ENCODE data around the gene IVL. TPM values are rescaled to one million over a fixed set of nuclear protein-coding genes. Genes with fewer than 3 reads are reported as not detected.

Gene IVL, protein sequence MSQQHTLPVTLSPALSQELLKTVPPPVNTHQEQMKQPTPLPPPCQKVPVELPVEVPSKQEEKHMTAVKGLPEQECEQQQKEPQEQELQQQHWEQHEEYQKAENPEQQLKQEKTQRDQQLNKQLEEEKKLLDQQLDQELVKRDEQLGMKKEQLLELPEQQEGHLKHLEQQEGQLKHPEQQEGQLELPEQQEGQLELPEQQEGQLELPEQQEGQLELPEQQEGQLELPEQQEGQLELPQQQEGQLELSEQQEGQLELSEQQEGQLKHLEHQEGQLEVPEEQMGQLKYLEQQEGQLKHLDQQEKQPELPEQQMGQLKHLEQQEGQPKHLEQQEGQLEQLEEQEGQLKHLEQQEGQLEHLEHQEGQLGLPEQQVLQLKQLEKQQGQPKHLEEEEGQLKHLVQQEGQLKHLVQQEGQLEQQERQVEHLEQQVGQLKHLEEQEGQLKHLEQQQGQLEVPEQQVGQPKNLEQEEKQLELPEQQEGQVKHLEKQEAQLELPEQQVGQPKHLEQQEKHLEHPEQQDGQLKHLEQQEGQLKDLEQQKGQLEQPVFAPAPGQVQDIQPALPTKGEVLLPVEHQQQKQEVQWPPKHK
- total RNA-seq, result not detected in 2 replicates

DNA sequence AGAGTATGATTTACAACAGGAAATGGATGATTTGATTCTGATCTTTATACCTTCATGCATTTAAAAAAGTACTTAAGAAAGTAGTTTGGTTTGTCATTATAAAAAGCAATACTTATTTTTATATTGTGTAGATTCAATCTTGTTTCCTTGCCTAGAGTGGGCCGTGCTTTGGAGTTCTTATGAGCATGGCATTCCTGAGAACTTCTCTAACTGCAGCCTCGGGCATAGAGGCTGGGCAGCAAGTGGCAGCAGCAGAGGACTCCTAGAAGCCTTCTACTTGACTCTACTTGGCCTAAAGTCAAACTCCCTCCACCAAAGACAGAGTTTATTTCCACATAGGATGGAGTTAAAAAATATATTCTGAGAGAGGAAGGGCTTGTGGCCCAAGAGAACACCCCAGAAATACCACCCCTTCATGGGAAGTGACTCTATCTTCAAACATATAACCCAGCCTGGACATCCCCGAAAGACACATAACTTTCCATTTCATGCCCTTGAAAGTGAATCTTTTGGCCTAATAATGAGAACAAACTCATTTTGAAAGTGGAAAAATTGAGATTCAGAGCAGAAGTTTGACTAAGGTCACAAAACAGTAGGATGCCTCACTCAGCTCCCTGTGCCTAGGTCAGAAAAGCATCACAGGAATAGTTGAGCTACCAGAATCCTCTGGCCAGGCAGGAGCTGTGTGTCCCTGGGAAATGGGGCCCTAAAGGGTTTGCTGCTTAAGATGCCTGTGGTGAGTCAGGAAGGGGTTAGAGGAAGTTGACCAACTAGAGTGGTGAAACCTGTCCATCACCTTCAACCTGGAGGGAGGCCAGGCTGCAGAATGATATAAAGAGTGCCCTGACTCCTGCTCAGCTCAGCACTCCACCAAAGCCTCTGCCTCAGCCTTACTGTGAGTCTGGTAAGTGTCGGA lies at the start of gene IVL:
Gene IVL, plus strand, starts transcription at position 861 of the 916 bp plus-strand sequence. CDS start 1,252 bp downstream, outside the sequence.

DNA sequence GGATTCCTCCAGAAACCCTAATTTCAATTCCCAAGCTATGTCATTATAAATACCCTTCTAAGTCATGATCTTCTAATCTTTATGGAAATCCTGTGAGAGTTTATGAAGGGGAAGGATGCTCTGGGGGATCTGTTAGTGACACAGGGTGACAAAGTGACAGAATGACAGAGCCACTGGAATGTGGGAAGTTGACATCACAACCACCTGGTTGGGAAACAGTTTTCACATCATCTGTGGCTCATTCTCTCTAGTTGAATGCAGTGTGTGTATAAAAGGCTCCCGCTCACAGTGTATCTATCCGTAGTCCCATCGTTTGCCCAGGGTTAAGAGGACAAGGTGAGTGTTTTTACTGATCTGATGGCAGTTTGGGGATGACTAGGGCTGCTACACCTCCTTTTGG lies 48.6 kb upstream of the IVL start, which contains the start of gene LCE7A:
Gene LCE7A, plus strand, starts transcription at position 301 of the 400 bp plus-strand sequence. CDS start 702 bp downstream, outside the sequence.

DNA sequence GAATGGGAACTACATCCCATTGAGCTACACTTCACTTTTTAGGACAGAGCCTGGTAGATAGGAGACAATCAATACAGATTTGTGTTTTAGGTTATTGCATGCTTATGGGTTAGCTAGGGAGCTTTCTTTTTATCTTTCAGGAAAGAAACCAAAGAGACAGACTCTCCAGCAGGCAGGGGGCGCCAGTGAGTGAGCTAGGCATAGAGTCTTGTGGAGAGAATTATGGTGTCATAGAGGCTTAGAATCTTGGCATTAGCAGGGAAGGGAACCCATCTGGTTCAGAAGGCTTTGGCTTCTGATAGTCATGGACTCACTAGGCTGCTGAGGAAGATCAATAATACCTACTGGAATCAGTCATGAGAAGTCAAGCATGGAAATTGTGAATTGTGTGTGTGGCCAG lies 30.3 kb upstream of the IVL start, which contains the start of gene SMCP:
Gene SMCP, plus strand, starts transcription at position 281 of the 400 bp plus-strand sequence. CDS start 6,101 bp downstream, outside the sequence.

DNA sequence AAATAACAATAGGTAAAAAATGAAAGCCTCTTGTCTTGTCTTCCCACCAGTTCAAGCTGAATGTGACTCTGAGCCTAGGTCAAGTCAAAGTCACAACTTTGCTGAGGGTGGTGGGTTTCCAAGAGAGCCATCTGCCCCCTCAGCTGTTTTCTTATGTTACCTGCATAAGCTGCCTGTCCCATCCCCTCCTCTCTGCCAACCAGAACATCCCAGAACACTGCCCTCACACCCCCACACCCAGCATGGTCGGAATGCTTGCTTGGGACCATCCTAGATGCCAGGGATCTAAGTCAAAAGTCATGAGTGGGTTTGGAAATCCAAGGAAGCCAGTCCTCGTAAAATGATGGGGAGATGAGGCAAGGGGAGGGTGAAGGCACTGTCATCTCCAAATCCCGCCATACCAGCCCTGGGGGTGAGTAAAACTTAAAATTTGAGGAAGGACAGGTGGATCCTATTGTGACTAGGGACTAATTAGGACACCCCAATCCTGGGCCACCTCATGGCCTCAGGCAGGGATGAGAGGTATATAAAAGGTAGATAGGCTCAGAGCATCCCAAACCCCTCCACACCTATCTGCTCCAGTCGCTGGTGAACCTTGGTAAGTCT lies 38.4 kb downstream of the IVL start, which contains the start of gene SPRR5:
Gene SPRR5, plus strand, starts transcription at position 556 of the 606 bp plus-strand sequence. CDS start 1,349 bp downstream, outside the sequence.

Other genes starting within 250 kb of the IVL start
- gene LCE2D, start 245.2 kb upstream of the IVL start, total RNA-seq, result not detected in 2 replicates
- gene LCE2C, start 233.3 kb upstream of the IVL start, total RNA-seq, result not detected in 2 replicates
- not detected in 2 replicates for gene LCE2B, start 222.4 kb upstream of the IVL start, total RNA-seq
- gene LCE2A, start 210.2 kb upstream of the IVL start, total RNA-seq, result not detected in 2 replicates
- not detected in 2 replicates for gene LCE4A, start 200.4 kb upstream of the IVL start, total RNA-seq
- not detected in 2 replicates for gene KPRP, start 150.5 kb upstream of the IVL start, total RNA-seq
- not detected in 2 replicates for gene LCE1F, start 133.4 kb upstream of the IVL start, total RNA-seq
- not detected in 2 replicates for gene LCE1E, start 122.3 kb upstream of the IVL start, total RNA-seq
- gene LCE1D, start 111.8 kb upstream of the IVL start, total RNA-seq, result not detected in 2 replicates
- not detected in 2 replicates for gene LCE1C, start 101.9 kb upstream of the IVL start, total RNA-seq
- gene LCE1B, start 96.6 kb upstream of the IVL start, total RNA-seq, result not detected in 2 replicates
- not detected in 2 replicates for gene LCE1A, start 81.1 kb upstream of the IVL start, total RNA-seq
- gene LCE6A, start 65.7 kb upstream of the IVL start, total RNA-seq, result not detected in 2 replicates
- gene LCE7A, start 48.5 kb upstream of the IVL start, total RNA-seq, result not detected in 2 replicates
- gene SMCP, start 30.2 kb upstream of the IVL start, total RNA-seq, result not detected in 2 replicates
- gene SPRR5, start 38.7 kb downstream of the IVL start, total RNA-seq, result not detected in 2 replicates
- gene SPRR4, start 62.1 kb downstream of the IVL start, total RNA-seq, result not detected in 2 replicates
- gene SPRR1A, start 75.5 kb downstream of the IVL start, total RNA-seq, result not detected in 2 replicates
- not detected in 2 replicates for gene SPRR3, start 93.2 kb downstream of the IVL start, total RNA-seq
- not detected in 2 replicates for gene SPRR1B, start 122.7 kb downstream of the IVL start, total RNA-seq
- not detected in 2 replicates for gene SPRR2D, start 132.6 kb downstream of the IVL start, total RNA-seq
- not detected in 2 replicates for gene SPRR2A, start 149.0 kb downstream of the IVL start, total RNA-seq
- not detected in 2 replicates for gene SPRR2B, start 163.1 kb downstream of the IVL start, total RNA-seq
- gene SPRR2E, start 186.0 kb downstream of the IVL start, total RNA-seq, result not detected in 2 replicates
- gene SPRR2F, start 205.0 kb downstream of the IVL start, total RNA-seq, result not detected in 2 replicates
- gene SPRR2G, start 242.3 kb downstream of the IVL start, total RNA-seq, result not detected in 2 replicates

Measured in myometrial cell (primary cell).